Tibial nerve (tissue), 4 donors: ENCODE data around the gene PANK4.

Experiments used
- CTCF ChIP-seq, 5 experiments: fragments of 200-600 bp in 3 of 5; fragments of 450-650 bp in 2 of 5; sonication (generic) in 3 of 5; IDR thresholded peaks; one replicate each; pipeline ENCODE4 v1.5.1; 2016 to 2019; ENCODE audit warnings: antibody characterized with exemption in 5 of 5, mild to moderate bottlenecking in 3 of 5, moderate library complexity in 2 of 5
- EP300 ChIP-seq, 2 donors: sonication (generic); formaldehyde crosslinking; IDR thresholded peaks; one replicate each; pipeline ENCODE4 v1.6.1; 2017; ENCODE audit warnings: antibody characterized with exemption in 2 of 2, mild to moderate bottlenecking in 1 of 2
- POLR2A ChIP-seq, 2 donors: fragments of 450-650 bp; IDR thresholded peaks; one replicate each; pipeline ENCODE4 v1.6.1; 2017; ENCODE audit warnings: antibody characterized with exemption in 2 of 2, mild to moderate bottlenecking in 2 of 2, moderate library complexity in 2 of 2

DNA sequence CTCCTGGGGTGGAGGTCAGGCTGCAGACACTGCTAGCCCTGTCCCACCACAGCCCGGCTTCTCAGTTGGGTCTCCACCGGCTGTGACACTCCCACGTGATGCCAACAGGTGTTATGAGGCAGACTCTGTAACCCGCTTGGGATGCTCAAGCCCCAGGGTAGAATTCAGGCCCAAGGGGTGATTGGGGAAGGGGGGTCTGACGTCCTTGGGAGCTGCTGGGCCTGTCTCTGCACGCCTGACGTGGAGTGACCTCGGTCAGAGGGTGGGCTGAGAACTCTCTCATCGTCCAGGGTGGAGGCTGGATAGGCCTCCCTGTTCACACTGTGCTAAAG is 11.4 kb upstream of the PANK4 start:
- TF ChIP-seq CTCF (IDR thresholded peaks at IDR 0.05), result no peak
- no peak for TF ChIP-seq POLR2A (IDR thresholded peaks at IDR 0.05)
- TF ChIP-seq EP300 (IDR thresholded peaks at IDR 0.05), result no peak
